Stimulated activated CD8-positive, alpha-beta memory T cell treated with anti-CD3 and anti-CD28 coated beads, Interleukin-7, amount 100 ng/mL, for 1 hour (primary cell): ENCODE data around the gene ABHD17C.
"Not testable (repeated sequence)": the region's sequence is repeated elsewhere in the genome, so short reads cannot be mapped to it uniquely, and the experiment has no call there.

ENCODE experiments used
- DNase-seq, 2 donors: peaks; one replicate each; pipeline ENCODE4 v3.0.0-alpha.2; 2020; ENCODE audit warnings: low read depth in 2 of 2

ABHD17C gene

GRCh38 chr15:80730926-80731325 is 35.8 kb downstream of the ABHD17C start:
- DNase-seq: no peak

GRCh38 chr15:80732167-80732566 is 37.1 kb downstream of the ABHD17C start:
- DNase-seq: no peak

GRCh38 chr15:80732818-80733217 is 37.7 kb downstream of the ABHD17C start:
- DNase-seq: no peak

- no peak for DNase-seq
Observed at GRCh38 chr15:80733460-80733859, 38.4 kb downstream of the ABHD17C start.

- DNase-seq: no peak
Observed at GRCh38 chr15:80735344-80735743, 40.2 kb downstream of the ABHD17C start.

GRCh38 chr15:80736560-80736959 is 41.5 kb downstream of the ABHD17C start:
- no peak for DNase-seq

GRCh38 chr15:80739919-80740318 is 44.8 kb downstream of the ABHD17C start:
- DNase-seq: no peak

- no peak for DNase-seq
Observed at GRCh38 chr15:80742081-80742480, 47.0 kb downstream of the ABHD17C start.

GRCh38 chr15:80743189-80743833 is 48.2 kb downstream of the ABHD17C start:
- no peak for DNase-seq

GRCh38 chr15:80744415-80744814 is 49.3 kb downstream of the ABHD17C start:
- no peak for DNase-seq

- no peak for DNase-seq
Observed at GRCh38 chr15:80744826-80745225, 49.7 kb downstream of the ABHD17C start.

- DNase-seq: no peak
Observed at GRCh38 chr15:80745888-80746287, 50.8 kb downstream of the ABHD17C start.

- DNase-seq: no peak
Observed at GRCh38 chr15:80747317-80748053, 52.4 kb downstream of the ABHD17C start.

- no peak for DNase-seq
Observed at GRCh38 chr15:80749589-80749988, 54.5 kb downstream of the ABHD17C start.

- no peak for DNase-seq
Observed at GRCh38 chr15:80750575-80750974, 55.5 kb downstream of the ABHD17C start.

- DNase-seq: no peak
Observed at GRCh38 chr15:80752204-80752603, 57.1 kb downstream of the ABHD17C start.

GRCh38 chr15:80753161-80753560 is 58.1 kb downstream of the ABHD17C start:
- DNase-seq: no peak

- no peak for DNase-seq
Observed at GRCh38 chr15:80754014-80754413, 58.9 kb downstream of the ABHD17C start.

- no peak for DNase-seq
Observed at GRCh38 chr15:80755885-80756284, 60.8 kb downstream of the ABHD17C start.

- no peak for DNase-seq
Observed at GRCh38 chr15:80758130-80758745, 63.1 kb downstream of the ABHD17C start.

GRCh38 chr15:80760960-80761359 is 65.8 kb downstream of the ABHD17C start:
- DNase-seq: no peak

GRCh38 chr15:80761754-80762153 is 66.6 kb downstream of the ABHD17C start:
- no peak for DNase-seq

- DNase-seq: not testable (repeated sequence)
Observed at GRCh38 chr15:80763235-80763634, 68.1 kb downstream of the ABHD17C start.
